HG03064 (cell line): ENCODE results near the gene ENPP3.
"Not testable (repeated sequence)": the region's sequence is repeated elsewhere in the genome, so short reads cannot be mapped to it uniquely, and the experiment has no call there.

Source experiments
- ATAC-seq: cut with Tn5 transposase; IDR thresholded peaks from one replicate; pipeline ENCODE4 v1.9.1; 2021; ENCODE audit warnings: low read depth; ENCODE audit not compliant: unreplicated experiment

Gene ENPP3

GRCh38 chr6:131730264-131730663 lies 93.2 kb downstream of the ENPP3 start:
- ATAC-seq = no peak

GRCh38 chr6:131731224-131731623 lies 94.1 kb downstream of the ENPP3 start:
- no peak for ATAC-seq

GRCh38 chr6:131733376-131734016 lies 96.4 kb downstream of the ENPP3 start:
- no peak for ATAC-seq

- no peak for ATAC-seq
Observed at GRCh38 chr6:131736003-131736596, 99.0 kb downstream of the ENPP3 start.

GRCh38 chr6:131736811-131737210 lies 99.7 kb downstream of the ENPP3 start:
- no peak for ATAC-seq

GRCh38 chr6:131739136-131739535 lies 102.0 kb downstream of the ENPP3 start:
- ATAC-seq = no peak

GRCh38 chr6:131740161-131740560 lies 103.1 kb downstream of the ENPP3 start:
- ATAC-seq = no peak

GRCh38 chr6:131741688-131742393 lies 104.7 kb downstream of the ENPP3 start:
- ATAC-seq = no peak

GRCh38 chr6:131744432-131745287 lies 107.6 kb downstream of the ENPP3 start:
- no peak for ATAC-seq

- no peak for ATAC-seq
Observed at GRCh38 chr6:131745476-131745875, 108.4 kb downstream of the ENPP3 start.

- ATAC-seq = no peak
Observed at GRCh38 chr6:131747821-131748353, 110.8 kb downstream of the ENPP3 start.

- ATAC-seq = no peak
Observed at GRCh38 chr6:131749023-131749422, 111.9 kb downstream of the ENPP3 start.

GRCh38 chr6:131751012-131751715 lies 114.1 kb downstream of the ENPP3 start:
- not testable (repeated sequence) for ATAC-seq

GRCh38 chr6:131754088-131754487 lies 117.0 kb downstream of the ENPP3 start:
- no peak for ATAC-seq

- no peak for ATAC-seq
Observed at GRCh38 chr6:131754715-131755567, 117.8 kb downstream of the ENPP3 start.

GRCh38 chr6:131755597-131755996 lies 118.5 kb downstream of the ENPP3 start:
- ATAC-seq = no peak

- no peak for ATAC-seq
Observed at GRCh38 chr6:131756039-131756438, 118.9 kb downstream of the ENPP3 start.

GRCh38 chr6:131758920-131759319 lies 121.8 kb downstream of the ENPP3 start:
- ATAC-seq = no peak

GRCh38 chr6:131761060-131761761 lies 124.1 kb downstream of the ENPP3 start:
- ATAC-seq = no peak
